ENCODE results near the gene SH3BGRL2.
"Not testable (repeated sequence)": the region's sequence is repeated elsewhere in the genome, so short reads cannot be mapped to it uniquely, and the experiment has no call there.

SH3BGRL2 gene

GRCh38 chr6:79635232-79635543, 4.1 kb downstream of the SH3BGRL2 start:
- Histone ChIP-seq H3K27me3 (ENCODE audit: control insufficient read depth, insufficient read depth, low read length) (peaks cover 12% of the 10 kb centered on the region), H3K9me3 (ENCODE audit: control insufficient read depth, insufficient read depth, low read length) (no peaks in the 10 kb centered on the region), H3K9ac (ENCODE audit: low read depth, low read length) (no peak overlapping the region), H3K4me3 (ENCODE audit: low read depth, low read length) (no peak overlapping the region), H3K4me1 (ENCODE audit: control insufficient read depth, insufficient read depth, low read length) (no peaks in the 10 kb centered on the region), H3K36me3 (ENCODE audit: control insufficient read depth, insufficient read depth, low read length) (no peaks in the 10 kb centered on the region)

GRCh38 chr6:79636673-79637072, 5.5 kb downstream of the SH3BGRL2 start:
- Histone ChIP-seq H3K4me1 (ENCODE audit: control insufficient read depth, insufficient read depth, low read length) (no peaks in the 10 kb centered on the region), H3K4me3 (ENCODE audit: low read depth, low read length) (no peak overlapping the region), H3K27me3 (ENCODE audit: control insufficient read depth, insufficient read depth, low read length) (peaks cover 7% of the 10 kb centered on the region), H3K9me3 (ENCODE audit: control insufficient read depth, insufficient read depth, low read length) (no peaks in the 10 kb centered on the region), H3K9ac (ENCODE audit: low read depth, low read length) (no peak overlapping the region), H3K36me3 (ENCODE audit: control insufficient read depth, insufficient read depth, low read length) (no peaks in the 10 kb centered on the region)

DNA sequence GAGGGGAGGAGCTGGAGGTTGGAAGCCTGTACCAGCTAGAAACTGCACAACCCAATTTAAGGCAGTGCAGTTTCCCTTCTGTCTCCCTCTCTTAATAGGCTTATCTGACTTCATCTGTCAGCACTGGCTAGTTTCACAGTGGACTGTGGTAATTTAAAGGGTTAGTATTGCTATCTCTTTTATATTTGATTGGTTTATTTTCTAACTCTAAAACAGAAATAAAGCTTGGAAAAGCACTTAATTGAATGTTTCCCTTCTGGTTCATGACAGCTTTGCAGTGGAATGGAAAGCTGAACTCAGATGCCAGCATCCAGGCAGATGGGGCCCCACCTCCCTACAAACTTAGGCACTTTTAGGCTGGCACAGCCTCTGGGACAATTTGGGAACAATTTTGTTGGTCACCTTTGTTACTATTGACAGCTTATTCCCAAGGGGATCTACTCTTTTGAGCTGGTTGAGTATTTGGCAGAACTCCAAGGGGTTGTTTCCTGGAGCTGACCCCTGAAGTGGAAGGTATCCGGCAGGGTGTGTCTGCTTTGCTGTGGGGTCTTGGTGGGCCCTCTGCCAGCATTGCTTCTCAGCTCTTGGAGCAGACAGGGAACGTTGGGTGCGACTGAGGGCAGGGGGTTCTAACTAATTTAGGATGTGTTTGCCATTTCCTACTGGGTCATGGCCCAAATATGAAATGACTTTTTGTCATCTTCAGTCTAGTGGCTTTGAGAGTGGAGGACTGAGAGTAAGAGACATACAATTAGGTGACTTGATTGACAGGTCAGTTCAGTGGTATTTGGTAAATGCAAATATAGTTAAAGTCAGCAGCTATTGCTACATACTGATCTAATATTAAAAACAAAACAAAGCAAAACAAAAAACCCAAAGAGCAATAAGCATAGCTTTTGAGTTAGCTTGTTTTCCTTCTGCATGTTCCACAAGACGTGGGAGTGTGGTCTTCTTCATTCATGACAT, 9.3 kb downstream of the SH3BGRL2 start:
- no peaks in the 10 kb centered on the region for H3K36me3 ChIP-seq (ENCODE audit: control insufficient read depth, insufficient read depth, low read length)
- no peaks in the 10 kb centered on the region for H3K9me3 ChIP-seq (ENCODE audit: control insufficient read depth, insufficient read depth, low read length)
- H3K4me1 ChIP-seq (ENCODE audit: control insufficient read depth, insufficient read depth, low read length): no peaks in the 10 kb centered on the region
- H3K27me3 ChIP-seq (ENCODE audit: control insufficient read depth, insufficient read depth, low read length): no peaks in the 10 kb centered on the region
- H3K9ac ChIP-seq (ENCODE audit: low read depth, low read length): no peak overlapping the region
- H3K4me3 ChIP-seq (ENCODE audit: low read depth, low read length): no peak overlapping the region

GRCh38 chr6:79646006-79646405, 14.9 kb downstream of the SH3BGRL2 start:
- Histone ChIP-seq H3K27me3 (ENCODE audit: control insufficient read depth, insufficient read depth, low read length) (no peaks in the 10 kb centered on the region), H3K9ac (ENCODE audit: low read depth, low read length) (no peak overlapping the region), H3K36me3 (ENCODE audit: control insufficient read depth, insufficient read depth, low read length) (no peaks in the 10 kb centered on the region), H3K4me1 (ENCODE audit: control insufficient read depth, insufficient read depth, low read length) (peaks cover 5% of the 10 kb centered on the region), H3K9me3 (ENCODE audit: control insufficient read depth, insufficient read depth, low read length) (no peaks in the 10 kb centered on the region), H3K4me3 (ENCODE audit: low read depth, low read length) (no peak overlapping the region)

GRCh38 chr6:79646561-79646960, 15.4 kb downstream of the SH3BGRL2 start:
- H3K4me3 ChIP-seq (ENCODE audit: low read depth, low read length): no peak overlapping the region
- H3K27me3 ChIP-seq (ENCODE audit: control insufficient read depth, insufficient read depth, low read length): no peaks in the 10 kb centered on the region
- no peaks in the 10 kb centered on the region for H3K36me3 ChIP-seq (ENCODE audit: control insufficient read depth, insufficient read depth, low read length)
- H3K4me1 ChIP-seq (ENCODE audit: control insufficient read depth, insufficient read depth, low read length): peaks cover 5% of the 10 kb centered on the region
- no peak overlapping the region for H3K9ac ChIP-seq (ENCODE audit: low read depth, low read length)
- H3K9me3 ChIP-seq (ENCODE audit: control insufficient read depth, insufficient read depth, low read length): no peaks in the 10 kb centered on the region

GRCh38 chr6:79647741-79648140, 16.6 kb downstream of the SH3BGRL2 start:
- H3K4me3 ChIP-seq (ENCODE audit: low read depth, low read length): no peak overlapping the region
- peaks cover 5% of the 10 kb centered on the region for H3K4me1 ChIP-seq (ENCODE audit: control insufficient read depth, insufficient read depth, low read length)
- H3K9me3 ChIP-seq (ENCODE audit: control insufficient read depth, insufficient read depth, low read length): no peaks in the 10 kb centered on the region

GRCh38 chr6:79648328-79648727, 17.2 kb downstream of the SH3BGRL2 start:
- H3K9ac ChIP-seq (ENCODE audit: low read depth, low read length): no peak overlapping the region
- no peaks in the 10 kb centered on the region for H3K27me3 ChIP-seq (ENCODE audit: control insufficient read depth, insufficient read depth, low read length)
- H3K36me3 ChIP-seq (ENCODE audit: control insufficient read depth, insufficient read depth, low read length): no peaks in the 10 kb centered on the region
- H3K9me3 ChIP-seq (ENCODE audit: control insufficient read depth, insufficient read depth, low read length): no peaks in the 10 kb centered on the region
- H3K4me3 ChIP-seq (ENCODE audit: low read depth, low read length): no peak overlapping the region
- peaks cover 5% of the 10 kb centered on the region for H3K4me1 ChIP-seq (ENCODE audit: control insufficient read depth, insufficient read depth, low read length)

More at GRCh38 chr6:79647741-79648140, 16.6 kb downstream of the SH3BGRL2 start:
- Histone ChIP-seq H3K27me3 (ENCODE audit: control insufficient read depth, insufficient read depth, low read length) (no peaks in the 10 kb centered on the region), H3K9ac (ENCODE audit: low read depth, low read length) (no peak overlapping the region), H3K36me3 (ENCODE audit: control insufficient read depth, insufficient read depth, low read length) (no peaks in the 10 kb centered on the region)

DNA sequence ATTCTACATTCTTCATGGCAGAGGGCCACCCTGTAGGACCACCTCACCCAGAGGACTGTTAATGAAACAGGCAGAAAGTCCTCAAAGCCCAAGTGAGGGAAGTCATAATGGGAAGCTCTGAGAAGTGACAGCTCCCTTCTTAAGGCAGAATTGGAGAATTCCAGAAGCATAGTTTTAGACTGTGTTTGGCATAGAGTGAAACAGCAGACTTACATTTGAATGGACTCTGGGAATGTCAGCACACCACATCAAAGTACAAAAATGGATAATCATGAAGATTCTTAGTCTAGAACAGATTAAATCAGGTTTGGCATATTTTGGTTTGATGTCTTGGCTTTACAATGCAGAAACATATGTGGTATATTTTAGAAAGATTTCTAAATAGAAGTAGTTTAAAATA, 17.9 kb downstream of the SH3BGRL2 start:
- Histone ChIP-seq H3K9me3 (ENCODE audit: control insufficient read depth, insufficient read depth, low read length) (no peaks in the 10 kb centered on the region), H3K27me3 (ENCODE audit: control insufficient read depth, insufficient read depth, low read length) (no peaks in the 10 kb centered on the region), H3K4me1 (ENCODE audit: control insufficient read depth, insufficient read depth, low read length) (peaks cover 5% of the 10 kb centered on the region), H3K9ac (ENCODE audit: low read depth, low read length) (no peak overlapping the region), H3K36me3 (ENCODE audit: control insufficient read depth, insufficient read depth, low read length) (no peaks in the 10 kb centered on the region), H3K4me3 (ENCODE audit: low read depth, low read length) (no peak overlapping the region)

DNA sequence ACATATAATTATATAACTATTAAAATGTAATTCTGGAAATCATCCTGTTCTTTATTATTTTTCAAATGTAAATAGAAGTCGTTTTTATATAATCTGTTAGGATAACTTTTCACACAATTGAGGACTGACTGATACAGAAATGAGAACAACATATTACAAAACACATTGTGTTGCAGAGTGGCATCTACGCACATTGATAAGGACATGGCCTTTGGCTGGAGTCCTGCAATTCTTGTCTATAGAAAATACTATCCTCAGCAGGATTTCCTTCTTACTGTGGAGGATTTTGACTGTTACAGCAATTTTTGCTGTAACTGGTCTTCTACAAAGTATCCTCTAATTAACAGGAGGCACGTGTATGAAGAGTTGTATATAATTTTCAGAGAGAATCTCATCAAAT, 19.8 kb downstream of the SH3BGRL2 start:
- Histone ChIP-seq H3K36me3 (ENCODE audit: control insufficient read depth, insufficient read depth, low read length) (no peaks in the 10 kb centered on the region), H3K27me3 (ENCODE audit: control insufficient read depth, insufficient read depth, low read length) (no peaks in the 10 kb centered on the region), H3K9ac (ENCODE audit: low read depth, low read length) (no peak overlapping the region), H3K4me3 (ENCODE audit: low read depth, low read length) (no peak overlapping the region), H3K4me1 (ENCODE audit: control insufficient read depth, insufficient read depth, low read length) (peaks cover 5% of the 10 kb centered on the region), H3K9me3 (ENCODE audit: control insufficient read depth, insufficient read depth, low read length) (no peaks in the 10 kb centered on the region)

- Histone ChIP-seq H3K9me3 (ENCODE audit: control insufficient read depth, insufficient read depth, low read length) (no peaks in the 10 kb centered on the region), H3K9ac (ENCODE audit: low read depth, low read length) (no peak overlapping the region), H3K27me3 (ENCODE audit: control insufficient read depth, insufficient read depth, low read length) (no peaks in the 10 kb centered on the region), H3K4me3 (ENCODE audit: low read depth, low read length) (no peak overlapping the region), H3K36me3 (ENCODE audit: control insufficient read depth, insufficient read depth, low read length) (no peaks in the 10 kb centered on the region), H3K4me1 (ENCODE audit: control insufficient read depth, insufficient read depth, low read length) (no peaks in the 10 kb centered on the region)
Observed at GRCh38 chr6:79656134-79656533, 25.0 kb downstream of the SH3BGRL2 start.

- Histone ChIP-seq H3K9me3 (ENCODE audit: control insufficient read depth, insufficient read depth, low read length) (no peaks in the 10 kb centered on the region), H3K4me1 (ENCODE audit: control insufficient read depth, insufficient read depth, low read length) (no peaks in the 10 kb centered on the region), H3K36me3 (ENCODE audit: control insufficient read depth, insufficient read depth, low read length) (no peaks in the 10 kb centered on the region), H3K9ac (ENCODE audit: low read depth, low read length) (no peak overlapping the region), H3K4me3 (ENCODE audit: low read depth, low read length) (no peak overlapping the region), H3K27me3 (ENCODE audit: control insufficient read depth, insufficient read depth, low read length) (no peaks in the 10 kb centered on the region)
Observed at GRCh38 chr6:79657238-79657637, 26.1 kb downstream of the SH3BGRL2 start.

GRCh38 chr6:79663655-79664054, 32.5 kb downstream of the SH3BGRL2 start:
- H3K9ac ChIP-seq (ENCODE audit: low read depth, low read length); H3K36me3 ChIP-seq (ENCODE audit: control insufficient read depth, insufficient read depth, low read length); H3K9me3 ChIP-seq (ENCODE audit: control insufficient read depth, insufficient read depth, low read length); H3K4me3 ChIP-seq (ENCODE audit: low read depth, low read length); H3K27me3 ChIP-seq (ENCODE audit: control insufficient read depth, insufficient read depth, low read length): not testable (repeated sequence)
- H3K4me1 ChIP-seq (ENCODE audit: control insufficient read depth, insufficient read depth, low read length): peaks cover 13% of the 10 kb centered on the region

Measured in iPS-15b (cell line).